HepG2 (cell line): ENCODE data around the gene CCDC73. TPM values are rescaled to one million over a fixed set of nuclear protein-coding genes. Genes with fewer than 3 reads are reported as not detected.
A peak's percentile ranks its signal among the peaks of the same experiment; 100 is the strongest.

Experiments used
- ATAC-seq: fragments of 200-7000 bp; cut with Tn5 transposase; 3 replicates; pipeline ENCODE4 v1.9.1; 2020; ENCODE audit warnings: mild to moderate bottlenecking, moderate library complexity
- BruUV-seq: library from RNA; stranded (reverse); fragments of 400-500 nt; replicated peaks from 2 replicates; lab custom pipeline; 2021; lab: Mats Ljungman, UMichigan
- CTCF ChIA-PET: fragments of 300-600 bp; formaldehyde crosslinking; extraction: SDS; loops from one replicate; lab custom pipeline; 2021; ENCODE audit warnings: low total read pairs, inconsistent platforms, low intra/inter-chr PET ratio; lab: Yijun Ruan, JAX
- POLR2A ChIA-PET: fragments of 350-600 bp; sonication (Branson Sonifier 250); formaldehyde crosslinking; loops from one replicate; lab custom pipeline; 2020; ENCODE audit warnings: antibody characterized with exemption, inconsistent platforms; lab: Yijun Ruan, JAX
- DNase-seq: peaks from one replicate; pipeline ENCODE4 v3.0.0-alpha.2; 2015; ENCODE audit warnings: low spot score
- FAIRE-seq: peaks from 3 replicates; lab custom pipeline; 2011; peaks lifted over from hg19 to GRCh38; lab: Jason Lieb, UNC
- H2AFZ ChIP-seq: one replicate; pipeline ENCODE4 v1.6.1; 2011; ENCODE audit warnings: low read length, inconsistent platforms
- H3K27ac ChIP-seq: fragments of 300-600 bp; 3 replicates; pipeline ENCODE4 v1.8.0; 2011; ENCODE audit warnings: mixed run types, mild to moderate bottlenecking, mixed read lengths, low read length, inconsistent platforms; ENCODE audit not compliant: insufficient read depth; ENCODE audit errors: extremely low read length
- H3K27me3 ChIP-seq, 2 experiments: fragments of 200-600 bp in 1 of 2; 2 replicates in 1 of 2; 3 replicates in 1 of 2; pipeline versions ENCODE4 v1.6.0 to v1.8.0; 2011; ENCODE audit warnings: low read length in 2 of 2, mild to moderate bottlenecking in 2 of 2, moderate library complexity in 2 of 2, inconsistent platforms in 1 of 2; ENCODE audit not compliant: insufficient read depth in 2 of 2, control insufficient read depth in 1 of 2
- H3K36me3 ChIP-seq, 2 experiments: fragments of 200-600 bp in 1 of 2; replicated peaks in 1 of 2; 2 replicates in 1 of 2; 3 replicates in 1 of 2; pipeline versions ENCODE4 v1.5.1 to v1.8.0; 2011; ENCODE audit warnings: low read length in 2 of 2, inconsistent platforms in 1 of 2; ENCODE audit not compliant: insufficient read depth in 2 of 2, control insufficient read depth in 1 of 2
- H3K4me1 ChIP-seq: 2 replicates; pipeline ENCODE4 v1.5.1; 2012; ENCODE audit warnings: low read length, inconsistent platforms; ENCODE audit not compliant: insufficient read depth
- H3K4me2 ChIP-seq: 2 replicates; pipeline ENCODE4 v1.6.0; 2011; ENCODE audit warnings: low read depth, low read length, inconsistent platforms
- H3K4me3 ChIP-seq, 3 experiments: fragments of 200-600 bp in 1 of 3; sonication (generic), shearing (Covaris generic) in 1 of 3; replicated peaks in 1 of 3; 2 replicates each; pipeline ENCODE4 v1.5.1; 2011 to 2016; ENCODE audit warnings: low read length in 3 of 3, inconsistent platforms in 2 of 3, low read depth in 2 of 3, mild to moderate bottlenecking in 2 of 3, control low read depth in 1 of 3, mixed read lengths in 1 of 3; ENCODE audit not compliant: insufficient read depth in 1 of 3
- H3K79me2 ChIP-seq: one replicate; pipeline ENCODE4 v1.6.1; 2011; ENCODE audit warnings: low read length, inconsistent platforms; ENCODE audit not compliant: insufficient read depth
- H3K9ac ChIP-seq: 2 replicates; pipeline ENCODE4 v1.6.0; 2011; ENCODE audit warnings: mild to moderate bottlenecking, low read depth, low read length, inconsistent platforms; ENCODE audit not compliant: insufficient read depth
- H3K9me3 ChIP-seq: 2 replicates; pipeline ENCODE4 v1.5.1; 2012; ENCODE audit warnings: mild to moderate bottlenecking, low read length
- H4K20me1 ChIP-seq: 2 replicates; pipeline ENCODE4 v1.6.0; 2011; ENCODE audit warnings: inconsistent platforms, mild to moderate bottlenecking, low read length, moderate library complexity; ENCODE audit not compliant: insufficient read depth
- ATM ChIP-seq: fragments of 450-650 bp; IDR thresholded peaks from 2 replicates; pipeline ENCODE4 v1.7.1; 2017; ENCODE audit warnings: mild to moderate bottlenecking, borderline replicate concordance
- EEA1 ChIP-seq: sonication (generic); formaldehyde crosslinking; IDR thresholded peaks from 2 replicates; pipeline ENCODE4 v1.5.1; 2020; ENCODE audit warnings: mild to moderate bottlenecking, missing genetic modification reagents, borderline replicate concordance
- HMG20A ChIP-seq: IDR thresholded peaks from 2 replicates; pipeline ENCODE4 v1.6.1; 2016; ENCODE audit warnings: borderline replicate concordance
- JUN ChIP-seq: sonication (generic); formaldehyde crosslinking; IDR thresholded peaks from 2 replicates; pipeline ENCODE4 v1.4.0; 2020; ENCODE audit warnings: mild to moderate bottlenecking, missing genetic modification reagents
- ZBTB14 ChIP-seq: sonication (generic); formaldehyde crosslinking; IDR thresholded peaks from 2 replicates; pipeline ENCODE4 v1.4.0; 2020; ENCODE audit warnings: missing genetic modification reagents
- ZMAT5 ChIP-seq: sonication (generic); formaldehyde crosslinking; IDR thresholded peaks from 2 replicates; pipeline ENCODE4 v1.5.0; 2020; ENCODE audit warnings: mild to moderate bottlenecking, low read depth, missing genetic modification reagents, borderline replicate concordance
- ZNF576 ChIP-seq: sonication (generic); formaldehyde crosslinking; IDR thresholded peaks from 2 replicates; pipeline ENCODE4 v1.4.0; 2020; ENCODE audit warnings: mild to moderate bottlenecking, missing genetic modification reagents
- ZNF616 ChIP-seq: sonication (generic); formaldehyde crosslinking; IDR thresholded peaks from 2 replicates; pipeline ENCODE4 v1.5.0; 2020; ENCODE audit warnings: low read depth, mild to moderate bottlenecking, missing genetic modification reagents
- ZNF737 ChIP-seq: sonication (generic); formaldehyde crosslinking; IDR thresholded peaks from 2 replicates; pipeline ENCODE4 v1.5.0; 2020; ENCODE audit warnings: missing genetic modification reagents, mild to moderate bottlenecking, borderline replicate concordance
- ZNF770 ChIP-seq: sonication (generic); formaldehyde crosslinking; IDR thresholded peaks from 2 replicates; pipeline ENCODE4 v1.5.0; 2020; ENCODE audit warnings: mild to moderate bottlenecking, missing genetic modification reagents
- WGBS: methylation state at CpG from one replicate; pipeline ENCODE4 v1.1.6; 2017; ENCODE audit warnings: low lambda C conversion rate; 5-methylcytosine and 5-hydroxymethylcytosine counted together
- in situ Hi-C: cut with HindIII; loops from 2 replicates; pipeline ENCODE4 v1.10.0; 2017; ENCODE audit warnings: low pct_unique_long_range_greater_than_20kb; ENCODE audit not compliant: extremely low pct_ligation_motif_present
- intact Hi-C: fragments of 100-400 bp; cut with micrococcal nuclease; formaldehyde crosslinking; loops from one replicate; pipeline ENCODE4 v1.10.0; 2022; ENCODE audit not compliant: unreplicated experiment
- polyA plus RNA-seq, 8 experiments: library from polyadenylated mRNA; depleted of rRNA in 3 of 8; stranded (reverse) in 7 of 8; unstranded in 1 of 8; fragments of >200 nt; fragmentation: Illumina TruSeq in 4 of 8; extraction: Trizol in 4 of 8; gene quantifications; 2 replicates each; pipeline versions ENCODE4 v1.2.1 to v1.2.3, GENCODE V29; 2011 to 2016; ENCODE audit warnings: low read depth in 4 of 8, missing spikeins in 1 of 8, mixed read lengths in 1 of 8; ENCODE audit not compliant: insufficient read depth in 1 of 8
- total RNA-seq, 5 experiments: library from RNA; depleted of rRNA; stranded (reverse); fragments of >200 nt; fragmentation: Illumina TruSeq; extraction: Trizol; gene quantifications; 2 replicates each; pipeline ENCODE4 v1.2.3, GENCODE V29; 2016; ENCODE audit warnings: low read depth in 1 of 5

The CCDC73 gene
- total and polyA plus RNA-seq, 2 of the 13 experiments (the other 11 are each of a cell fraction or from before 2014, with no cell fraction given): 0.01 to 0.11 TPM

- in situ Hi-C loops (no loop called here), intact Hi-C loops (loop anchor here (5.0 kb wide), 1 partner anchor 134 kb away; no protein-coding TSS in a partner anchor)
- Histone ChIP-seq H3K27ac (no peak overlapping the region), H3K9ac (0 out of 2 replicates have a peak overlapping the region, but pooled peaks have one; percentile 32), H4K20me1 (peaks cover 18% of the 10 kb centered on the region), H3K27me3 (no peaks in the 10 kb centered on the region; a peak in 1 of 5 replicates), H3K36me3 (no peaks in the 10 kb centered on the region; a peak in 1 of 5 replicates), H3K4me2 (peak overlapping the region; percentile 72), H3K4me1 (peaks cover 40% of the 10 kb centered on the region), H3K4me3 (peak overlapping the region; percentile 15 to 44 (median 34); a peak in 2 of 6 replicates), H3K79me2 (peaks cover 25% of the 10 kb centered on the region), H3K9me3 (no peaks in the 10 kb centered on the region), H2AFZ (no peak overlapping the region)
- no peak for TF ChIP-seq ZMAT5
- no peak for TF ChIP-seq ZNF576 (CRISPR knock-in tag)
- TF ChIP-seq HMG20A (CRISPR knock-in tag): no peak
- no peak for TF ChIP-seq ZBTB14 (CRISPR knock-in tag)
- no peak for TF ChIP-seq ZNF616
- no peak for TF ChIP-seq EEA1 (CRISPR knock-in tag)
- no peak for TF ChIP-seq JUN (CRISPR knock-in tag)
- TF ChIP-seq ZNF770 (CRISPR knock-in tag): no peak
- no peak for TF ChIP-seq ZNF737
- no peak for TF ChIP-seq ATM
- DNase-seq (no peak), FAIRE-seq (no peak), ATAC-seq (no peak)
- WGBS: 39% methylated on average over 3 of the region's 3 CpGs
- ChIA-PET POLR2A (no interaction called here), CTCF (no interaction called here)
- BruUV-seq: no TSS peak
Observed at GRCh38 chr11:32581556-32581955, 212.9 kb downstream of the CCDC73 start.
